Endothelial cell (in vitro differentiated cells): ENCODE results near the gene IGFBP5. TPM values are rescaled to one million over a fixed set of nuclear protein-coding genes. Genes with fewer than 3 reads are reported as not detected.

ENCODE experiments used
- DNase-seq: peaks from one replicate; pipeline ENCODE4 v3.0.0; 2021; ENCODE audit warnings: low spot score
- H3K27ac Mint-ChIP-seq: one replicate; pipeline ENCODE4 v1.8.0; 2021; ENCODE audit warnings: mixed read lengths, inconsistent platforms; ENCODE audit not compliant: unreplicated experiment
- H3K27me3 Mint-ChIP-seq: one replicate; pipeline ENCODE4 v1.8.0; 2021; ENCODE audit warnings: mild to moderate bottlenecking, moderate library complexity, mixed read lengths, inconsistent platforms; ENCODE audit not compliant: unreplicated experiment
- H3K36me3 Mint-ChIP-seq: one replicate; pipeline ENCODE4 v1.8.0; 2021; ENCODE audit warnings: mild to moderate bottlenecking, low read depth, mixed read lengths, inconsistent platforms; ENCODE audit not compliant: unreplicated experiment
- H3K4me1 Mint-ChIP-seq: one replicate; pipeline ENCODE4 v1.8.0; 2021; ENCODE audit warnings: mild to moderate bottlenecking, mixed read lengths, inconsistent platforms; ENCODE audit not compliant: unreplicated experiment
- H3K4me3 Mint-ChIP-seq: one replicate; pipeline ENCODE4 v1.8.0; 2021; ENCODE audit warnings: mild to moderate bottlenecking, mixed read lengths, inconsistent platforms; ENCODE audit not compliant: unreplicated experiment
- H3K9me3 Mint-ChIP-seq: one replicate; pipeline ENCODE4 v1.8.0; 2021; ENCODE audit warnings: mixed read lengths, inconsistent platforms; ENCODE audit not compliant: unreplicated experiment
- total RNA-seq: library from RNA; stranded (reverse); fragmentation: NEBNext Ultra II Directional; extraction: Animal tissue kit (Norgen Biotek cat#: 25700); gene quantifications from one replicate; pipeline ENCODE4 v1.2.1, GENCODE V29; 2021; ENCODE audit not compliant: unreplicated experiment
- TF ChIP-seq, protein P1 (sequence below): fragments of 200-600 bp; sonication (generic); IDR thresholded peaks from one replicate; pipeline ENCODE4 v1.5.0; 2021; ENCODE audit warnings: antibody characterized with exemption; ENCODE audit not compliant: unreplicated experiment

The IGFBP5 gene
- total RNA-seq, 1 donor from 2014 or later: 7.2 TPM

DNA sequence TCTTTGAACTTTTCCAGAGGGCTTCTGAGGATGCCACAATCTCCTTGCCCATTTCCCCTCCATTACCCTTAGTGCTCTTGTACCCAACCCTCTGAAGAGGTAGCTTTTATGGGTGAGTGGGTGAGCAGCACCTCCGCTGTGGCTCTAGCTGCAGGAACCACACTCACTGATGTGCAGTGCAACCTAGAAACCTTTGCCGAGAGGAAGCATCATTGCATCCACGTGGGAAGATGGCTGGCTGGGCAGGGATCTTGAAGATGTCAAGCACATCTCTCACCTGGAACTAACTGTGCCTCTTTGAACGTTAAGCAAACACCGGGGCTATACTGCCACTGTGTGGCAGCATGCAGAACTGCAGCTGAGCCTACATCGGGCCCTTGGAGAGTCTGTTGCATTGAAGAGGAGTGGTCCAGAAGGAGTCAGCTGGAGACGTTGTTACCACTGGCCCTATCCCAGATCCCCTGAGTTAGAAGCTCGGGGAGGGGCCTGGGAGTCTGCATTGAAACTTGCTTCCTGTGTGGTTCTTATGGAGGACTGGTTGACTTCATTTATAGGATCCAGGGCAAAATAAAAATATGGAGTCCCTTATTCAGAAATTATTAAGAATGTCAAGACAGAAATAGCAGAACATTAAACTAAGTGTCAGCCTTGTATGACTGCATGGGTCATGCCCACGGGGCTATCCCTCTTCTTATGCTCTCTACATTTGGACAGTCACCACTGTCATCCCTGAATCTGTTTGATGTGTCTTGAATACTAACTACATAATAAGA lies 28.7 kb downstream of the IGFBP5 start:
- Mint-ChIP-seq H3K4me1 (peaks cover 29% of the 10 kb centered on the region), H3K9me3 (no peaks in the 10 kb centered on the region), H3K36me3 (peaks cover 22% of the 10 kb centered on the region), H3K27ac (no peak overlapping the region), H3K4me3 (no peak overlapping the region), H3K27me3 (peaks cover 11% of the 10 kb centered on the region)
- peak; percentile 80 for DNase-seq
- TF ChIP-seq, protein P1, sequence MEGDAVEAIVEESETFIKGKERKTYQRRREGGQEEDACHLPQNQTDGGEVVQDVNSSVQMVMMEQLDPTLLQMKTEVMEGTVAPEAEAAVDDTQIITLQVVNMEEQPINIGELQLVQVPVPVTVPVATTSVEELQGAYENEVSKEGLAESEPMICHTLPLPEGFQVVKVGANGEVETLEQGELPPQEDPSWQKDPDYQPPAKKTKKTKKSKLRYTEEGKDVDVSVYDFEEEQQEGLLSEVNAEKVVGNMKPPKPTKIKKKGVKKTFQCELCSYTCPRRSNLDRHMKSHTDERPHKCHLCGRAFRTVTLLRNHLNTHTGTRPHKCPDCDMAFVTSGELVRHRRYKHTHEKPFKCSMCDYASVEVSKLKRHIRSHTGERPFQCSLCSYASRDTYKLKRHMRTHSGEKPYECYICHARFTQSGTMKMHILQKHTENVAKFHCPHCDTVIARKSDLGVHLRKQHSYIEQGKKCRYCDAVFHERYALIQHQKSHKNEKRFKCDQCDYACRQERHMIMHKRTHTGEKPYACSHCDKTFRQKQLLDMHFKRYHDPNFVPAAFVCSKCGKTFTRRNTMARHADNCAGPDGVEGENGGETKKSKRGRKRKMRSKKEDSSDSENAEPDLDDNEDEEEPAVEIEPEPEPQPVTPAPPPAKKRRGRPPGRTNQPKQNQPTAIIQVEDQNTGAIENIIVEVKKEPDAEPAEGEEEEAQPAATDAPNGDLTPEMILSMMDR: peak; percentile 98

DNA sequence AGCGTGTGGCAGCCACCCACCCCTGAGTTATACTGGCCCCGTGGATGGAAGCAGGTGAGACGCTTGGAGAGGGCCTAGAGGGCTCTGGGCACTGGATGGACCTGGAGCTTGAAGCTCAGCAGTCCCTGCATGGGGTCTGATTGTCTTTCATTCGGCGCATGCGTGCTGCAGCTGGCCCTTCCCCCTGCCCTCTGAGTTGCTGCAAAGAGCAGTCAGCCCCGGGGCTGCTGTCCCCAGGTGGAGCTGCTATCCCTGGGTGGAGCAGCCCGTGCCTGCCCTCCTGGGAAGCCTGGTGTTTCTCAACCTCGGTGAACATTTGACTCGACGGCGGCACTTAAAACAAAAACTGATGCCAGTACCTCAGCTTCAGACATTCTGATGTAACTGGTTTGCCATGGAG lies 29.6 kb downstream of the IGFBP5 start:
- DNase-seq: no peak
- TF ChIP-seq, protein P1: no peak
- Mint-ChIP-seq H3K27me3 (peaks cover 11% of the 10 kb centered on the region), H3K36me3 (peaks cover 25% of the 10 kb centered on the region), H3K27ac (no peak overlapping the region), H3K4me3 (no peak overlapping the region), H3K9me3 (no peaks in the 10 kb centered on the region), H3K4me1 (peaks cover 26% of the 10 kb centered on the region)

DNA sequence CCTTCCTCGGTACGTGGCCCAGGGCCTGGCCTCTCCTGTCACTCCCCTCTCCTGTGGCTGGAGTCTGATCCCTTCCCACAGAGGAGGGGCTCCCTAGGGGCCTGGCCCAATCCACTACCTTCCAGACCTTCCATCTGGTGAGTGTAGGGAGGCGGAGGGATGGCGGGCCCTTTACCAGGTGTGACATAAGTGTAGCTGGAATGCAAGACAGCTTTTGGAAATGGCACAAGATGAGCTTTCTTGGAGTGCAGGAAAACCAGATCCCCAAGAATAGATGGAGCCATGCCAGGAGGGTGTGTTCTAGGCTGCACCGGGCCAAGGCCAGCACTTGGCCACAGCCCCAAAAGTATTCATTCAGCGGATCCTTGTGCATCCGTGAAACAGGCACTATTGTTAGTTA lies 30.1 kb downstream of the IGFBP5 start:
- no peak overlapping the region for H3K4me3 Mint-ChIP-seq
- no peak overlapping the region for H3K27ac Mint-ChIP-seq
- peaks cover 14% of the 10 kb centered on the region for H3K27me3 Mint-ChIP-seq
- TF ChIP-seq, protein P1: no peak
- H3K4me1 Mint-ChIP-seq: peaks cover 26% of the 10 kb centered on the region
- H3K9me3 Mint-ChIP-seq: no peaks in the 10 kb centered on the region
- DNase-seq: no peak
- H3K36me3 Mint-ChIP-seq: peaks cover 30% of the 10 kb centered on the region

DNA sequence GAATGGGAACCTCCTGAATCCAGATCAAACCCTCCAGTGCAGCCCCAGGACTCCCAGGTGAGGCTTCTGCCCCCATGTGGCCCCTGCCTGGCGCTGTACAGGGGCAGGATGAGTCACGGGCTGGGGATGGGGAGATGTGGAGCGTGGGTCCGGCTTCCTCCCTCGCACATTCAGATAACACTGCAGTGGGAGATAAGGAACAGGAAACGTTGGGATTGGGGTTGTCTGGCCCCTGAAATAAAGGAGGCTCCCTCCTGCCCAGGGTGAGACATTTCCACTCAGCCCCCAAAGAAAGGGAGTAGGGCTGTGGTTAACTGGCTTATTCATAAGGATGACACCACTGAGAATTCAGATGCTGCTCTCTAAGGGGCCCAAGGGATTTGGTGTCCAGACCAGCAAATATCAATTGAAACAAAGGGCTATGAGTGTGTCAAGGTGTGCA lies 30.7 kb downstream of the IGFBP5 start:
- no peak overlapping the region for H3K4me3 Mint-ChIP-seq
- TF ChIP-seq, protein P1: no peak
- no peaks in the 10 kb centered on the region for H3K9me3 Mint-ChIP-seq
- H3K27ac Mint-ChIP-seq: no peak overlapping the region
- H3K36me3 Mint-ChIP-seq: peaks cover 36% of the 10 kb centered on the region
- peaks cover 14% of the 10 kb centered on the region for H3K27me3 Mint-ChIP-seq
- peaks cover 23% of the 10 kb centered on the region for H3K4me1 Mint-ChIP-seq
- no peak for DNase-seq

DNA sequence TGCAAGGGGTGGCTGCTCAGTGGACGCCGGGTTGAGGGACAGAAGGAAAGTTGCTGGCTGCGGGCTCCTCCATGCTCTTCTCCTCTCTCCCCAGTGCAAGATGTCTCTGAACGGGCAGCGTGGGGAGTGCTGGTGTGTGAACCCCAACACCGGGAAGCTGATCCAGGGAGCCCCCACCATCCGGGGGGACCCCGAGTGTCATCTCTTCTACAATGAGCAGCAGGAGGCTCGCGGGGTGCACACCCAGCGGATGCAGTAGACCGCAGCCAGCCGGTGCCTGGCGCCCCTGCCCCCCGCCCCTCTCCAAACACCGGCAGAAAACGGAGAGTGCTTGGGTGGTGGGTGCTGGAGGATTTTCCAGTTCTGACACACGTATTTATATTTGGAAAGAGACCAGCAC lies 31.5 kb downstream of the IGFBP5 start:
- no peak overlapping the region for H3K27ac Mint-ChIP-seq

More for the DNA sequence above, 31.5 kb downstream of the IGFBP5 start:
- H3K27me3 Mint-ChIP-seq: peaks cover 9% of the 10 kb centered on the region
- H3K36me3 Mint-ChIP-seq: peaks cover 39% of the 10 kb centered on the region
- H3K4me3 Mint-ChIP-seq: no peak overlapping the region
- no peaks in the 10 kb centered on the region for H3K9me3 Mint-ChIP-seq
- TF ChIP-seq, protein P1: no peak
- H3K4me1 Mint-ChIP-seq: peaks cover 22% of the 10 kb centered on the region
- no peak for DNase-seq
